Loucy (cell line): Measurements from ENCODE around the gene SLC25A42.

Source experiments
- H2AFZ ChIP-seq: fragments of 200-600 bp; sonication (generic); 2 replicates; pipeline ENCODE4 v1.6.0; 2016; ENCODE audit warnings: antibody characterized with exemption, mild to moderate bottlenecking, low read length, moderate library complexity
- H3F3A ChIP-seq: fragments of 200-600 bp; 2 replicates; pipeline ENCODE4 v1.6.0; 2016; ENCODE audit warnings: antibody characterized with exemption, low read depth, mild to moderate bottlenecking
- H3K27me3 ChIP-seq: fragments of 200-600 bp; sonication (generic); 2 replicates; pipeline ENCODE4 v1.6.1; 2014; ENCODE audit warnings: low read length, mild to moderate bottlenecking; ENCODE audit not compliant: insufficient read depth, poor library complexity, severe bottlenecking
- H3K36me3 ChIP-seq: fragments of 200-600 bp; sonication (generic); 2 replicates; pipeline ENCODE4 v1.6.1; 2016; ENCODE audit warnings: low read length; ENCODE audit not compliant: insufficient read depth
- H3K4me1 ChIP-seq: fragments of 200-600 bp; sonication (generic); 2 replicates; pipeline ENCODE4 v1.5.1; 2014; ENCODE audit warnings: low read length, mild to moderate bottlenecking; ENCODE audit not compliant: insufficient read depth, poor library complexity, severe bottlenecking
- H3K4me2 ChIP-seq: fragments of 200-600 bp; sonication (generic); 2 replicates; pipeline ENCODE4 v1.6.0; 2014; ENCODE audit warnings: antibody characterized with exemption, low read length, low read depth, mild to moderate bottlenecking; ENCODE audit not compliant: poor library complexity, severe bottlenecking
- H3K4me3 ChIP-seq: fragments of 200-600 bp; sonication (generic); 2 replicates; pipeline ENCODE4 v1.5.1; 2014; ENCODE audit warnings: low read length, mild to moderate bottlenecking, mixed read lengths; ENCODE audit not compliant: poor library complexity, severe bottlenecking
- H3K79me2 ChIP-seq: fragments of 200-600 bp; sonication (generic); 2 replicates; pipeline ENCODE4 v1.6.1; 2014; ENCODE audit warnings: low read length; ENCODE audit not compliant: insufficient read depth
- H3K9ac ChIP-seq: fragments of 200-600 bp; sonication (generic); 2 replicates; pipeline ENCODE4 v1.6.0; 2014; ENCODE audit warnings: mild to moderate bottlenecking, low read depth, low read length, moderate library complexity; ENCODE audit not compliant: poor library complexity, severe bottlenecking
- H3K9me2 ChIP-seq: fragments of 200-600 bp; sonication (generic); replicated peaks from 2 replicates; pipeline ENCODE4 v1.6.1; 2016; ENCODE audit warnings: low read depth, low read length, mixed read lengths
- H3K9me3 ChIP-seq: fragments of 200-600 bp; sonication (generic); 2 replicates; pipeline ENCODE4 v1.6.1; 2014; ENCODE audit warnings: mild to moderate bottlenecking, antibody characterized with exemption, low read length, low read depth; ENCODE audit not compliant: insufficient read depth
- H4K20me1 ChIP-seq: fragments of 200-600 bp; sonication (generic); 2 replicates; pipeline ENCODE4 v1.6.0; 2014; ENCODE audit warnings: antibody characterized with exemption, low read length, mild to moderate bottlenecking; ENCODE audit not compliant: insufficient read depth, poor library complexity, severe bottlenecking
- EZH2phosphoT487 ChIP-seq: fragments of 200-600 bp; IDR thresholded peaks from 2 replicates; pipeline ENCODE4 v1.6.1; 2018; ENCODE audit warnings: antibody characterized with exemption, mild to moderate bottlenecking, moderate library complexity, borderline replicate concordance
- TF ChIP-seq, protein P1 (sequence below): fragments of 200-600 bp; sonication (generic); conservative IDR thresholded peaks from 2 replicates; pipeline ENCODE4 v1.5.1; 2014; ENCODE audit warnings: mild to moderate bottlenecking, antibody characterized with exemption, low read length

Gene SLC25A42

DNA sequence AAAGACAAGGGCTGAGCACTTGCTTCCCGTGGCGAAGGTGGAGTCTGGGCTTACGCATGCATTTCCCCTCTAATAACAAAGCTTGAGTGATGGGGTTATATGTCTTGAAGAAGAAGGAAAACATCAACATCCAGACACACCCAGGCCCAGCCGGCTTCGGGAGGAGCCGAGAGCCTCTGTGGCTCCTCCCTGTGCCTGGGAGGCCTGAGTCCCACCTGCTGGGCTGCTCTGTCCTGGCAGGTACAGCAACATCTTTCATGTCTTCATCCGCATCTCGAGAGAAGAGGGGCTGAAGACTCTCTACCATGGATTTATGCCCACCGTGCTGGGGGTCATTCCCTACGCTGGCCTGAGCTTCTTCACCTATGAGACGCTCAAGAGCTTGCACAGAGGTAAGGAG, 43.9 kb downstream of the SLC25A42 start:
- H3F3A ChIP-seq = no peaks in the 10 kb centered on the region
- H2AFZ ChIP-seq = no peak overlapping the region
- peaks cover 3% of the 10 kb centered on the region; the same call in 1 of the 2 replicates for H3K36me3 ChIP-seq
- H3K9me2 ChIP-seq = no peaks in the 10 kb centered on the region
- H3K79me2 ChIP-seq = no peaks in the 10 kb centered on the region
- H3K9me3 ChIP-seq = no peaks in the 10 kb centered on the region
- no peaks in the 10 kb centered on the region for H4K20me1 ChIP-seq
- H3K4me3 ChIP-seq = no peak overlapping the region
- H3K27me3 ChIP-seq = no peaks in the 10 kb centered on the region
- no peak overlapping the region for H3K4me2 ChIP-seq
- H3K9ac ChIP-seq = no peak overlapping the region
- no peak for TF ChIP-seq EZH2phosphoT487
- TF ChIP-seq, protein P1, sequence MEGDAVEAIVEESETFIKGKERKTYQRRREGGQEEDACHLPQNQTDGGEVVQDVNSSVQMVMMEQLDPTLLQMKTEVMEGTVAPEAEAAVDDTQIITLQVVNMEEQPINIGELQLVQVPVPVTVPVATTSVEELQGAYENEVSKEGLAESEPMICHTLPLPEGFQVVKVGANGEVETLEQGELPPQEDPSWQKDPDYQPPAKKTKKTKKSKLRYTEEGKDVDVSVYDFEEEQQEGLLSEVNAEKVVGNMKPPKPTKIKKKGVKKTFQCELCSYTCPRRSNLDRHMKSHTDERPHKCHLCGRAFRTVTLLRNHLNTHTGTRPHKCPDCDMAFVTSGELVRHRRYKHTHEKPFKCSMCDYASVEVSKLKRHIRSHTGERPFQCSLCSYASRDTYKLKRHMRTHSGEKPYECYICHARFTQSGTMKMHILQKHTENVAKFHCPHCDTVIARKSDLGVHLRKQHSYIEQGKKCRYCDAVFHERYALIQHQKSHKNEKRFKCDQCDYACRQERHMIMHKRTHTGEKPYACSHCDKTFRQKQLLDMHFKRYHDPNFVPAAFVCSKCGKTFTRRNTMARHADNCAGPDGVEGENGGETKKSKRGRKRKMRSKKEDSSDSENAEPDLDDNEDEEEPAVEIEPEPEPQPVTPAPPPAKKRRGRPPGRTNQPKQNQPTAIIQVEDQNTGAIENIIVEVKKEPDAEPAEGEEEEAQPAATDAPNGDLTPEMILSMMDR = no peak
- H3K4me1 ChIP-seq = no peaks in the 10 kb centered on the region

DNA sequence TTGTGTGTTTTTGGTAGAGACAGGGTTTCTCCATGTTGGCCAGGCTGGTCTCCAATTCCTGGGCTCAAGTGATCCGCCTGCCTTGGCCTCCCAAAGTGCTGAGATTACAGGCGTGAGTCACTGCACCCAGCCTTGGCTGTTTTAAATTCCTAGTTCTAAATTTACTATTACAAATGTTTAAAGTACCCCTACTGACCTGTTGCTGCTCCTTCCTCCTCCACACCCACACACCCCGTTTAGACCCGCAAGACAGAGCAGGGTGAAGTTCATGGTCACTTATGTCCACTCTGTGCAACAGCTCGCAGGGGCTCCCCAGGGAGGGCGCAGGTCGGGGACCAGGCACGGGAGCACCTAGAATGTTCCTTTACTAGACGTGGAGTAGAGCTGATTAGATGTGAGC, 45.8 kb downstream of the SLC25A42 start:
- H3K4me2 ChIP-seq = no peak overlapping the region
- no peak overlapping the region for H3K9ac ChIP-seq
- H3K27me3 ChIP-seq = no peaks in the 10 kb centered on the region
- peaks cover 3% of the 10 kb centered on the region; the same call in 1 of the 2 replicates for H3K36me3 ChIP-seq
- H3K4me1 ChIP-seq = peaks cover 8% of the 10 kb centered on the region
- H4K20me1 ChIP-seq = no peaks in the 10 kb centered on the region
- H3K79me2 ChIP-seq = no peaks in the 10 kb centered on the region
- no peaks in the 10 kb centered on the region for H3K9me3 ChIP-seq
- no peaks in the 10 kb centered on the region for H3K9me2 ChIP-seq
- H2AFZ ChIP-seq = no peak overlapping the region
- H3K4me3 ChIP-seq = no peak overlapping the region
- no peak for TF ChIP-seq EZH2phosphoT487
- no peaks in the 10 kb centered on the region for H3F3A ChIP-seq

- peaks cover 8% of the 10 kb centered on the region for H3K4me1 ChIP-seq
- TF ChIP-seq, protein P1 = no peak
- no peak for TF ChIP-seq EZH2phosphoT487
- no peak overlapping the region for H3K4me3 ChIP-seq
- no peaks in the 10 kb centered on the region for H4K20me1 ChIP-seq
- no peak overlapping the region for H3K9ac ChIP-seq
- H3K36me3 ChIP-seq = peaks cover 3% of the 10 kb centered on the region; the same call in 1 of the 2 replicates
- H3K9me3 ChIP-seq = no peaks in the 10 kb centered on the region
- H3K27me3 ChIP-seq = no peaks in the 10 kb centered on the region
- H3K79me2 ChIP-seq = no peaks in the 10 kb centered on the region
- no peaks in the 10 kb centered on the region for H3F3A ChIP-seq
- H3K9me2 ChIP-seq = no peaks in the 10 kb centered on the region
- no peak overlapping the region for H2AFZ ChIP-seq
- no peak overlapping the region for H3K4me2 ChIP-seq
Measured at GRCh38 chr19:19110410-19111135, 46.8 kb downstream of the SLC25A42 start.
